Choroid plexus epithelial cell (primary cell): ENCODE measurements around the gene ASCL2.

Experiments used
- DNase-seq: peaks from one replicate; pipeline ENCODE4 v3.0.0-alpha.2; 2010; ENCODE audit warnings: low read depth
- H3K4me3 ChIP-seq: 2 replicates; pipeline ENCODE4 v1.5.1; 2011; ENCODE audit warnings: low read depth, mild to moderate bottlenecking, control low read depth, low read length, moderate library complexity
- TF ChIP-seq, protein P1 (sequence below): conservative IDR thresholded peaks from 2 replicates; pipeline ENCODE4 v1.5.1; 2011; ENCODE audit warnings: low read depth, mild to moderate bottlenecking, control low read depth, inconsistent platforms, low read length, moderate library complexity

The ASCL2 gene

DNA sequence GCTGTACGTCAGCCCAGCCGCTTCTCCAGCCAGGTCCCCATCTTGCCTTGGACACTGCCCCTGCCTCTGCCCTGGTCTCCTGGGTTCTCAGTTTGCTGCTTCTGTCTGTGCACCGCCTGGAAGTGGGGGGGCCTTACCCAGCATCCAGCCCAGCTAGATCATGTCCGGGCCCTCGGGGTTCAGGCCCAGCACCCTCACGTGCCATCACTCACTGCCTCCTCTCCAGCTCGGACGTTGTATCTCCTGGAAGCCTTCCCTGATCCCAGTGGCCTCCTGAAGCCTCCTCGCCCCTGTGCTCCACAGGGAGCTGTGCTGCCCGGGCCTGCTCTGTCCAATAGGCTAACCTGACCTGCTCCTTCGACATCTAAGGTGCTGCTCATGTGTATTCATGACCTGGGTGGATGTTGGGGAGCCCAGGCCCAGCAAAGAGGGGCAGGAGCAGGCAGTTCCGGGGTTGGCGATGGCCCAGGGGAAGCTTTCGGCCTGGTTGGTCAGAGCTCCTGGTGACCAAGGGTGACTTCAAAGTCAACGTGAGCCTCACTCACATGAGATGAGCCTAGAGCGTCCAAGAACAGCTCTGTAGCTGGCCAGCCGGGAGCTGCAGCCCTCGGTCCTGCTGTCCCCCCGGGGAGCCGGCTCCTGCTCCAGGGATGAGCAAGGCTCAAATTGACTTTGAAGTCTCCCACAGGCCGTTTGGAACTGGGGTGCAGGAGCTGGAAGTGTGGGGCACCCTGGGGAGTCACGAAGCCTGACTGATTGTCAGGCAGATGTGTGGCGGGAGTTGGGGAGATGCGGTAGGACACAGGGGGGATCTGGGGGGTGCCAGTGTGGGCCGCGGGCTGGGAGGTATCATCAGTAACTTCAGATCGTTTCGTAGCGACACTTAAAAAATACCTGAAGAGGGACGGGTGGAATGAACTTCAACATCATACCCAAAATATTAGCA, 5.2 kb upstream of the ASCL2 start:
- no peak for DNase-seq
- TF ChIP-seq, protein P1, sequence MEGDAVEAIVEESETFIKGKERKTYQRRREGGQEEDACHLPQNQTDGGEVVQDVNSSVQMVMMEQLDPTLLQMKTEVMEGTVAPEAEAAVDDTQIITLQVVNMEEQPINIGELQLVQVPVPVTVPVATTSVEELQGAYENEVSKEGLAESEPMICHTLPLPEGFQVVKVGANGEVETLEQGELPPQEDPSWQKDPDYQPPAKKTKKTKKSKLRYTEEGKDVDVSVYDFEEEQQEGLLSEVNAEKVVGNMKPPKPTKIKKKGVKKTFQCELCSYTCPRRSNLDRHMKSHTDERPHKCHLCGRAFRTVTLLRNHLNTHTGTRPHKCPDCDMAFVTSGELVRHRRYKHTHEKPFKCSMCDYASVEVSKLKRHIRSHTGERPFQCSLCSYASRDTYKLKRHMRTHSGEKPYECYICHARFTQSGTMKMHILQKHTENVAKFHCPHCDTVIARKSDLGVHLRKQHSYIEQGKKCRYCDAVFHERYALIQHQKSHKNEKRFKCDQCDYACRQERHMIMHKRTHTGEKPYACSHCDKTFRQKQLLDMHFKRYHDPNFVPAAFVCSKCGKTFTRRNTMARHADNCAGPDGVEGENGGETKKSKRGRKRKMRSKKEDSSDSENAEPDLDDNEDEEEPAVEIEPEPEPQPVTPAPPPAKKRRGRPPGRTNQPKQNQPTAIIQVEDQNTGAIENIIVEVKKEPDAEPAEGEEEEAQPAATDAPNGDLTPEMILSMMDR, result no peak
- no peak overlapping the region for H3K4me3 ChIP-seq

DNA sequence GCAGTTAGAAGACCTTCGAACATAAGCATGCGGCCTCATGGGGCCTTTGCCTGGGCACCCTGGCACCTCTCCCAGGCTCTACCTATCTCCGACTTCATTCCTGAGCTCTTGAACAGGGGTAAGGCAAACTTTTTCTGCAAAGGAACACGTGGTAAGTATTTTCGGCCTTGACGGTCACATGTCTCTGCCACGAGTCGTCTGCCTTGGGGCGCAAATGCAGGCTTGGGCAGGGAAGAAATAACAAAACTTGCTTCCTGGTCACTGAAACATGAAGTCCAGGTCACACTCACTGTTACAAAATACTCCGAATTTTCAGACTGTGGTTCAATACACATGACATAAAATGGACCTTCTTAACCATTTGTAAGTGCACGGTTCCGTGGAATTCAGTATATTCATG, 3.4 kb upstream of the ASCL2 start:
- no peak overlapping the region for H3K4me3 ChIP-seq
- TF ChIP-seq, protein P1, result no peak
- no peak for DNase-seq

DNA sequence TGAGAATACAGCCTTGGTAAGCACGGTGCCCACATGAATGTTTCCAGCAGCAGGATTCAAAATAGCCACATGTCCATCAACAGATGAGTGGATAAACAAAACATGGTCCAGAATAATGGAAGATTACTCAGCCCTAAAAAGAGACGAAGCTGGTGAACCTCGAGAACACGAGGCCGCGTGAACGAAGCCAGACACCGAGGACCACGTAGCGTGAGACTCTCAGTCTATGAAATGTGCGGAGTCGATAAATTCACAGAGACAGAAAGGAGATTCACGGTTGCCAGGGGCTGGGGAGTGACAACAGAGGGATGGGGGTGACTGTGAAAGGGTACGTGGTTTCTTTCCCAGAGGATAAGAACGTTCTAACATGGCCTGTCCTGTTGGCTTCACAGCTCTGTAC, 2.9 kb upstream of the ASCL2 start:
- TF ChIP-seq, protein P1, result no peak
- no peak for DNase-seq
- no peak overlapping the region for H3K4me3 ChIP-seq

DNA sequence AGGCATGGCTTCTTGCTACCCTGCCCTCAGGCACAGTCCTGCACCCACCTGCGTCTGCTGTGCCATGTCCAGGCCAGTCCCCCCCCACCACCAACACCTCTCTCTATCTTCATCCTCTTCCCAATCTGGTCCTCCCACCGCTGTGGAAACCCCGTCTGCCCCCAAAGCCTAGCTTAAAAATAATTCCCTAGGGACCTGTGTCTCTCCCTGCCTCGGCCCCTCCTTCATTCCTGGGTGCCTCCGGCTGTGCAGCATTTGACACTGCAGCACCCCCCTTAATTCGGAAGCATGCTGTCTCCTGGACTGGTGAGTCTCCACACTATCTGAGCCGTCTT, 2.5 kb upstream of the ASCL2 start:
- no peak for DNase-seq
- no peak overlapping the region for H3K4me3 ChIP-seq
- TF ChIP-seq, protein P1, result no peak

DNA sequence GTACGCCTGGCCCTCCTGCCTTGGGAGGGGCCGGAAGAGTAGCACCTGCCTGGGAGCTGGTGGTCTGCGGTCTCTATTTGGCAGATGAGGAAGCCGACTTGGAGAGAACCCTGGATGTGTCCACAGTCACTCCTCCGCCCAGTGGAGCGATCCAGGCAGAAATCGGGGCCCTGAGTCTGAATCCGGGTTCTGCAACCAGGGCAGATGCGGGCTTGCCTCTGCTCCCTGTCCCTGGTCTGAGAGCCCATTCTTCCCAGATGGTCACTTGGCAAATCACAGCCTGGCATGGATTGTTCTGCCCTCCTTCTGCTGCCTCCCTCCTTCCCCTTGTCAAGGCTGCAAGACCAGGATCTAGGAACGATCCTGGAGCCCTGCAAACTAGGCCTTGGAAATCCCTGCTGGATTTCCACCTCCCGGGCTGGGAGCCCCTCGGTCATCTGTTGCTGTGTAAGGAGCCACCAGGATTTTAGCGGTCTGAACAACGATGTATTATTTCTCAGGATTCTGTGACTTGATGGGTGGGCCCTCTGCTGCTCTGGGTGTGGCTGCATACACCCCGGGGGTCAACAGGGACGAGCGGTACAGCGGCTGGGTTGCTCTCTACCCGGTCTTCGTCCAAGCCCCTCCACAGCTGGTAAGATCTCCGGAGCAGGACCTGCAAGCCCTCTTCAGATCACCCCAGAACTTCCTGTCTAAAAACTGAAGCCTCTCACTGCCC, 2.0 kb upstream of the ASCL2 start:
- TF ChIP-seq, protein P1, result no peak
- no peak for DNase-seq
- H3K4me3 ChIP-seq, result no peak overlapping the region

DNA sequence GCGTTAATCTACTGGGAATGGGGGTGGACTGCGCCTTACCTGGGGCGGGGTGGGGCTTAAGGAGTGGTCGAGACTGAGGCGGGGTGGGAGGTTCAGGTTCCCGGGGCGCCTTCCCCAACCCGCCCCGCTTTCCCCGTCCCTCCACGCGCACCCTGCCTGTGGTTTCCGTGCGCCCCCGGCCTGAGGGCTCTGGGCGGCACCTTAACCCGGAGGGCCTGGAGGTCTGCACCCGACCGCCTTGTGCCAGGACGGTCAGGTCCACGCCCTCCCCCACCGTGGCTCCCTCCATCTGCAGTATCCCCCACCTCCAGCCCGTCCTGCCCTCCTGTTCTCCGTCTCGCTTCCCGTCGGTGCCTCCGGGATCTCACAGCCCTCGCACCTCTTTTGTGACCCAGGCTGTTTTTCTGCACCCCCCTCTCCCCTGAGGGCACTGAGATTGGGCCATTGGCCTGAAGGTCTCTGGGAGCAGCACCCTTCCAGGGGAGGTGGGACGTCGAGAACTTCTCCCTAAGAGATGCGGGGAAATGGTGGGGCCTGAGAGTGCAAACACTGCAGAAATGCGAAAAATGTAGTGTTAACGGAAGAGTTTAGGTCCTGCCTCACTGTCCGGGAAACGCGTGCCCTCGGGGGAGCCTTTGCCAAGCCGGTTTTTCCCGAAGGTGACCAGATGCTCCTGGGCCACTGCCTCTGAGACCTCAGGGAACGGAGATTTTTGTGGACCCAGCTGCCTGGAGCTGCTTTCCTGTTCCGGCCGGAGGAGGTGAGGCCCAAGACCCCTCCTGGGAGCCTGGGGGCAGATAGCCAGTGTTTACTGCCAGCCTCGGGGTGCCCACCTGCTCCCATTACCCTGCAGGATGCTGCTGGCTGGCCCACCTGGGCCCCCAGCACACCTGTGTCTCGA, 1.2 kb upstream of the ASCL2 start:
- TF ChIP-seq, protein P1, result no peak
- no peak overlapping the region for H3K4me3 ChIP-seq
- DNase-seq, result no peak
